ENCODE measurements around the gene APBB2. TPM values are rescaled to one million over a fixed set of nuclear protein-coding genes. Genes with fewer than 3 reads are reported as not detected.
"Not testable (repeated sequence)": the region's sequence is repeated elsewhere in the genome, so short reads cannot be mapped to it uniquely, and the experiment has no call there.

The APBB2 gene
- total RNA-seq, 1 donor: 75.8 TPM

DNA sequence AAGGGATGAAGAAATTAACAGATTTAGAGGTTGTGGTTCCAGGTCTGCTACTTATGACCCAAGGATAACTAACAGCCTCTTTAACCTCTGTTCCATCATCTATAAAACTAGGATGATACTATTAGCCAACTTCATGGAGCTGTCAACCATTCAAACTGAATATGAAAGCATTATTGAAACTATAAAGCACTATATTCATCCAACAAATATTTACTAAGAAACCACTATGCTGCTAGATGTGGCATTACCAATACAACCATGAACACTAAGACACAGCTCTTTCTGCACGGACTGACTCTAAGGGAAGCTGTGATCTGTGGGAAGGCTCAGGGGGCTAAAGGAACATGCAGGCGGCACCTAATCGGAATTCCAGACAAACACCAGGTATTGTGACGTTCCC is 66.0 kb downstream of the APBB2 start:
- no peak for DNase-seq (ENCODE audit: low read depth)
- no peak overlapping the region for H3K4me3 ChIP-seq (ENCODE audit: low read depth, low read length)
- TF ChIP-seq, protein P1, sequence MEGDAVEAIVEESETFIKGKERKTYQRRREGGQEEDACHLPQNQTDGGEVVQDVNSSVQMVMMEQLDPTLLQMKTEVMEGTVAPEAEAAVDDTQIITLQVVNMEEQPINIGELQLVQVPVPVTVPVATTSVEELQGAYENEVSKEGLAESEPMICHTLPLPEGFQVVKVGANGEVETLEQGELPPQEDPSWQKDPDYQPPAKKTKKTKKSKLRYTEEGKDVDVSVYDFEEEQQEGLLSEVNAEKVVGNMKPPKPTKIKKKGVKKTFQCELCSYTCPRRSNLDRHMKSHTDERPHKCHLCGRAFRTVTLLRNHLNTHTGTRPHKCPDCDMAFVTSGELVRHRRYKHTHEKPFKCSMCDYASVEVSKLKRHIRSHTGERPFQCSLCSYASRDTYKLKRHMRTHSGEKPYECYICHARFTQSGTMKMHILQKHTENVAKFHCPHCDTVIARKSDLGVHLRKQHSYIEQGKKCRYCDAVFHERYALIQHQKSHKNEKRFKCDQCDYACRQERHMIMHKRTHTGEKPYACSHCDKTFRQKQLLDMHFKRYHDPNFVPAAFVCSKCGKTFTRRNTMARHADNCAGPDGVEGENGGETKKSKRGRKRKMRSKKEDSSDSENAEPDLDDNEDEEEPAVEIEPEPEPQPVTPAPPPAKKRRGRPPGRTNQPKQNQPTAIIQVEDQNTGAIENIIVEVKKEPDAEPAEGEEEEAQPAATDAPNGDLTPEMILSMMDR (IDR thresholded peaks at IDR 0.05; ENCODE audit: insufficient read depth, low read length): no peak

DNA sequence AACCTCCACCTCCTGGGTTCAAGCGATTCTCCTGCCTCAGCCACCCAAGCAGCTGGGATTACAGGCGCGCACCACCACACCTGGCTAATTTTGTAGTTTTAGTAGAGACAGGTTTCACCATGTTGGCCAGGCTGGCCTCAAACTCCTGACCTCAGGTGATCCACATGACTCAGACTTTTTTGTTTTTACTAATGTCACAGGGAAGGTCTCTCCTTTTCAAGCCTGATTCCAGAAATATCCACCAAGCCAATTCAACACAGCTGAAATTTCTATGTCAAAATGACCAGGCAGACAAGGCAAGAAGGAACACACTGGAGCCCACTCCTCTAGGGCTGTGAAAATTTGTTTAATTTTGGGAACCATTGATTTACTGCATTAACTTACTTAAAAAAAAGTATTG is 66.8 kb downstream of the APBB2 start:
- DNase-seq (ENCODE audit: low read depth); H3K4me3 ChIP-seq (ENCODE audit: low read depth, low read length): not testable (repeated sequence)

DNA sequence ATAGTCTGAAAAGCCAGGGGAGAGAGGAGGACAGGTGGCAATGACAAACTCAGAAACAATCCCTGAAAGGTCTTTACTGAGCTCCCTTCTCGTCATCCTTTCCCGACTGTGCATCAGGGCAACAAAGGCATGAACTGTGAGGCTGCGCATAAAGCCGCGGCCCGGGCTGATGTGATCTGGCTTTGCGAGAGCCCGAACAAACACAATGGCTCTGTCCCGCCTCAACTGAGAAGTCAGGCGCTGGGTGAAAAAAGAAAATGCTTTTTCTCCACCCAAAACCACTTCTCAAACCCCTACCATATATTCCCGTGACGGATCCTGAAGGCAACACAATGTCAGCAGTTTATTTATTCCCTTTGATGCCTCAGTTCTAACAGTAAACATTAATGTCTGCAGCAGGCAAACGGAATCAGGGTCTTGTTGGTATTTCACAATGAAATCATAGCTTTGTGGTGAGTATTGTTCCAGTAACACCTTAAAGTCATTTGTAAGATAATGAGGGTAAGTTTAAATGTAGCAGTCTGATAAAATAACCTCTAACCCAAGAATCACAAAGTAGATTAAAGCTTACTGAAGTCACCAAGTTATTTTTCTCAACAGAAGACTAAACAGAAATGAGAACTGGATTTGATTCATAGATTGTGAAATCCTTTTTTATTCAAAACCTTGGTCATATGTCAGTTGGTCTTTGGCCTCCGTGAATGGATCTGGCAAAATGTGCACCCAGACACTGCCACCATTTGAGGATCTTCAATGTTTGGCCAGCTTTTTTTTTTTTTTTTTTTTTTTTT is 67.4 kb downstream of the APBB2 start:
- TF ChIP-seq, protein P1 (IDR thresholded peaks at IDR 0.05; ENCODE audit: insufficient read depth, low read length): no peak
- no peak overlapping the region for H3K4me3 ChIP-seq (ENCODE audit: low read depth, low read length)
- peak; percentile 57 for DNase-seq (ENCODE audit: low read depth)

DNA sequence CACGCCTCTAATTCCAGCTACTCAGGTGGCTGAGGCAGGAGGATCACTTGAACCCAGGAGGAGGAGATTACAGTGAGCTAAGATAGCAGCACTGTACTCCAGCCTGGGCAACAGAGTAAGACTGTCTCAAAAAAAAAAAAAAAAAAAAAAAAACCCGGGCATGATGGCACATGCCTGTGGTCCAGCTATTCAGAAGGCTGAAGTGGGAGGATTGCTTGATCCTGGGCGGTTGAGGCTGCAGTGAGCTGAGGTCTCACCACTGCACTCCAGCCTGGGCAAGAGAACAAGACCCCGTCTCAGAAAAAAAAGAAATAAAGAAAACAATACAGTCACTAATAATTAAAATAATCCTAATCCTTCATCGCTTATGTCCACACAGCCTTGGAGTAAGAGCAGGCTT is 68.1 kb downstream of the APBB2 start:
- no peak overlapping the region for H3K4me3 ChIP-seq (ENCODE audit: low read depth, low read length)
- TF ChIP-seq, protein P1 (IDR thresholded peaks at IDR 0.05; ENCODE audit: insufficient read depth, low read length): no peak
- no peak for DNase-seq (ENCODE audit: low read depth)

DNA sequence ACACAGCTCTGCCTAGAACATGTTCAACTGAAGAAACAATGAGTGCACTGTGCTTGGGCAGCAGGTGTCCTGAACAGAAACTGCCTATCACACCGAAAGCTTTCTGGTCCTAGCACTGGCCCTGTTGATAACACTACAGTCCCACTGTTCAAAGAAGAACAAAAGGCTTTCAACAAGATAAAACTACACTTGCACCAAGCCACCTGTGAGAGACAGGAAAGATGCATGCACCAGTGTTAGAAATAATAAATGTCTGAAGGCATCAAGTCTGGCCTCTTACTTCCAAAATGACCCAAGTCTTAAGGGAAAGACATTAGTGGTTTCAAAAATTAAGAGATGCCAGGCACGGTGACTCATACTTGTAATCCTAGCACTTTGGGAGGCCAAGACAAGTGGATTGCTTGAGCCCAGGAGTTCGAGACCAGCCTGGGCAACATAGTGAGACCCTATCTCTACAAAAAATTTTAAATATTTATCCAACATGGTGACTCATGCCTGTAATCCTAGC is 68.7 kb downstream of the APBB2 start:
- DNase-seq (ENCODE audit: low read depth): peak; percentile 55
- TF ChIP-seq, protein P1 (IDR thresholded peaks at IDR 0.05; ENCODE audit: insufficient read depth, low read length): no peak
- H3K4me3 ChIP-seq (ENCODE audit: low read depth, low read length): no peak overlapping the region

DNA sequence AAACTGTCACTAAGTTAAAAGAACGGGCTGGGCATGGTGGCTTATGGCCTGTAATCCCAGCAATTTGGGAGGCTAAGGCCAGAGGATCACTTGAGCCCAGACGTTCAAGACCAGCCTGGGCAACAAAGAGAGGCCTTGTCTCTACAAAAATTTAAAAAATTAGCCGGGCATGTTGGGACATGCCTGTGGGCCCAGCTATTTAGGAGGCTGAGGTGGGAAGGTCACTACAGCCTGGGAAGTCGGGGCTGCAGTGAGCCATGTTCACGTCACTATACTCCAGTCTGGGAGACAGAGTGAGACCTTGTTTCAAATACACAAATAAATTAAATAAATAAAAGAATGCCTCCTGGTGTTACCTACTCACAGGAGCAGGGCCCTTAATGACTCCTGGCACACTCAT is 69.5 kb downstream of the APBB2 start:
- H3K4me3 ChIP-seq (ENCODE audit: low read depth, low read length): no peak overlapping the region
- TF ChIP-seq, protein P1 (IDR thresholded peaks at IDR 0.05; ENCODE audit: insufficient read depth, low read length): no peak
- DNase-seq (ENCODE audit: low read depth): no peak

DNA sequence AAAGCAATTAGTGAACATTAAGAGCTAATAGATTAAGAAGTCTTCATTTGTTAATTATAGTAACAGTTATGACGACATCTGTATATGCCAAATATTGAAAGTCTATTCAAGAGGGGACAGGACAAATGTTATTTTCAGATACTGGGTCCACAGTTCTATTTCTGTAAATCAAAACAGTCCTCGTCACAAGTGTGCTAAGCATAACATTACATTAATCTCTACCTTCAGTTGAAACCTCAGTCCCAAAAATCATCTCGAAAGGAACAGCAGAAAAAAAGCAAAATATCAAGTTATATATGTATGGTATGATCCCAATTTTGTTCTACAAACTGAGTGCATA is 70.3 kb downstream of the APBB2 start:
- TF ChIP-seq, protein P1 (IDR thresholded peaks at IDR 0.05; ENCODE audit: insufficient read depth, low read length): no peak
- DNase-seq (ENCODE audit: low read depth): no peak
- H3K4me3 ChIP-seq (ENCODE audit: low read depth, low read length): peak overlapping the region; percentile 8

Measured in fibroblast of the aortic adventitia (primary cell).